ENCODE data around the gene C1orf21.

- TF ChIP-seq, protein P1, sequence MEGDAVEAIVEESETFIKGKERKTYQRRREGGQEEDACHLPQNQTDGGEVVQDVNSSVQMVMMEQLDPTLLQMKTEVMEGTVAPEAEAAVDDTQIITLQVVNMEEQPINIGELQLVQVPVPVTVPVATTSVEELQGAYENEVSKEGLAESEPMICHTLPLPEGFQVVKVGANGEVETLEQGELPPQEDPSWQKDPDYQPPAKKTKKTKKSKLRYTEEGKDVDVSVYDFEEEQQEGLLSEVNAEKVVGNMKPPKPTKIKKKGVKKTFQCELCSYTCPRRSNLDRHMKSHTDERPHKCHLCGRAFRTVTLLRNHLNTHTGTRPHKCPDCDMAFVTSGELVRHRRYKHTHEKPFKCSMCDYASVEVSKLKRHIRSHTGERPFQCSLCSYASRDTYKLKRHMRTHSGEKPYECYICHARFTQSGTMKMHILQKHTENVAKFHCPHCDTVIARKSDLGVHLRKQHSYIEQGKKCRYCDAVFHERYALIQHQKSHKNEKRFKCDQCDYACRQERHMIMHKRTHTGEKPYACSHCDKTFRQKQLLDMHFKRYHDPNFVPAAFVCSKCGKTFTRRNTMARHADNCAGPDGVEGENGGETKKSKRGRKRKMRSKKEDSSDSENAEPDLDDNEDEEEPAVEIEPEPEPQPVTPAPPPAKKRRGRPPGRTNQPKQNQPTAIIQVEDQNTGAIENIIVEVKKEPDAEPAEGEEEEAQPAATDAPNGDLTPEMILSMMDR (IDR thresholded peaks at IDR 0.05; ENCODE audit: low read depth, low read length, poor library complexity, severe bottlenecking), result no peak
- no peak for TF ChIP-seq EZH2phosphoT487 (IDR thresholded peaks at IDR 0.05; ENCODE audit: borderline replicate concordance, low read length)
These were observed 92.8 kb downstream of the C1orf21 start for GRCh38 chr1:184479435-184480167.

Data from DOHH2 (cell line).